ENCODE measurements around the gene SEMA4D.

Gene SEMA4D

GRCh38 chr9:89527084-89527483 is 29.2 kb upstream of the SEMA4D start:
- Histone ChIP-seq H3K27ac (ENCODE audit: low read length) (peak overlapping the region; percentile 57), H3K79me2 (ENCODE audit: insufficient read depth, low read length) (peaks cover 4% of the 10 kb centered on the region), H3K4me1 (ENCODE audit: insufficient read depth, low read length) (peaks cover 88% of the 10 kb centered on the region), H3K27me3 (ENCODE audit: insufficient read depth, low read length, poor library complexity) (no peaks in the 10 kb centered on the region), H2AFZ (ENCODE audit: low read depth, low read length) (no peak overlapping the region), H3K4me3 (ENCODE audit: low read depth in 1 of 2, low read length in 2 of 2) (no peak overlapping the region), H3K4me2 (ENCODE audit: insufficient read depth, low read length) (no peak overlapping the region), H3K36me3 (ENCODE audit: insufficient read depth, low read length) (no peaks in the 10 kb centered on the region), H4K20me1 (ENCODE audit: insufficient read depth, low read length) (no peaks in the 10 kb centered on the region), H3K9me3 (ENCODE audit: insufficient read depth, low read length, severe bottlenecking) (no peaks in the 10 kb centered on the region), H3K9ac (ENCODE audit: low read depth, low read length) (no peak overlapping the region)
- TF ChIP-seq EZH2 (IDR thresholded peaks at IDR 0.05; ENCODE audit: borderline replicate concordance, low read depth, low read length, severe bottlenecking) (no peak), CTCF (IDR thresholded peaks at IDR 0.05; ENCODE audit: borderline replicate concordance, extremely low read depth, low read length, poor library complexity, severe bottlenecking) (no peak)
- DNase-seq (no peak), ATAC-seq (ENCODE audit: insufficient read depth, low read depth) (no peak)

- peaks cover 4% of the 10 kb centered on the region for H3K79me2 ChIP-seq (ENCODE audit: insufficient read depth, low read length)
- H3K9ac ChIP-seq (ENCODE audit: low read depth, low read length): no peak overlapping the region
- peak overlapping the region; percentile 57; the same call in 1 of the 2 replicates for H3K27ac ChIP-seq (ENCODE audit: low read length)
- no peak for ATAC-seq (ENCODE audit: insufficient read depth, low read depth)
- no peaks in the 10 kb centered on the region for H4K20me1 ChIP-seq (ENCODE audit: insufficient read depth, low read length)
- H3K36me3 ChIP-seq (ENCODE audit: insufficient read depth, low read length): no peaks in the 10 kb centered on the region
- H3K9me3 ChIP-seq (ENCODE audit: insufficient read depth, low read length, severe bottlenecking): no peaks in the 10 kb centered on the region
- H3K4me2 ChIP-seq (ENCODE audit: insufficient read depth, low read length): no peak overlapping the region
- TF ChIP-seq EZH2 (IDR thresholded peaks at IDR 0.05; ENCODE audit: borderline replicate concordance, low read depth, low read length, severe bottlenecking) (no peak), CTCF (IDR thresholded peaks at IDR 0.05; ENCODE audit: borderline replicate concordance, extremely low read depth, low read length, poor library complexity, severe bottlenecking) (no peak)
- H3K4me1 ChIP-seq (ENCODE audit: insufficient read depth, low read length): peaks cover 91% of the 10 kb centered on the region
- no peak overlapping the region for H3K4me3 ChIP-seq (ENCODE audit: low read depth in 1 of 2, low read length in 2 of 2)
- H2AFZ ChIP-seq (ENCODE audit: low read depth, low read length): no peak overlapping the region
- no peaks in the 10 kb centered on the region for H3K27me3 ChIP-seq (ENCODE audit: insufficient read depth, low read length, poor library complexity)
- DNase-seq: no peak
Observed at GRCh38 chr9:89526667-89527066, 28.8 kb upstream of the SEMA4D start.

GRCh38 chr9:89525446-89526374 is 27.8 kb upstream of the SEMA4D start:
- peaks cover 4% of the 10 kb centered on the region for H3K79me2 ChIP-seq (ENCODE audit: insufficient read depth, low read length)
- no peaks in the 10 kb centered on the region for H4K20me1 ChIP-seq (ENCODE audit: insufficient read depth, low read length)
- H3K4me2 ChIP-seq (ENCODE audit: insufficient read depth, low read length): no peak overlapping the region
- no peak overlapping the region for H2AFZ ChIP-seq (ENCODE audit: low read depth, low read length)
- peaks cover 92% of the 10 kb centered on the region for H3K4me1 ChIP-seq (ENCODE audit: insufficient read depth, low read length)
- no peak overlapping the region for H3K4me3 ChIP-seq (ENCODE audit: low read depth in 1 of 2, low read length in 2 of 2)
- DNase-seq: no peak
- H3K27me3 ChIP-seq (ENCODE audit: insufficient read depth, low read length, poor library complexity): no peaks in the 10 kb centered on the region
- H3K36me3 ChIP-seq (ENCODE audit: insufficient read depth, low read length): no peaks in the 10 kb centered on the region
- no peak for TF ChIP-seq CTCF (IDR thresholded peaks at IDR 0.05; ENCODE audit: borderline replicate concordance, extremely low read depth, low read length, poor library complexity, severe bottlenecking)
- TF ChIP-seq EZH2 (IDR thresholded peaks at IDR 0.05; ENCODE audit: borderline replicate concordance, low read depth, low read length, severe bottlenecking): no peak
- peak overlapping the region; percentile 98 for H3K27ac ChIP-seq (ENCODE audit: low read length)
- H3K9ac ChIP-seq (ENCODE audit: low read depth, low read length): no peak overlapping the region
- ATAC-seq (ENCODE audit: insufficient read depth, low read depth): no peak
- H3K9me3 ChIP-seq (ENCODE audit: insufficient read depth, low read length, severe bottlenecking): no peaks in the 10 kb centered on the region
